Fibroblast of lung (primary cell): ENCODE data around the gene LSM14B. TPM values are rescaled to one million over a fixed set of nuclear protein-coding genes. Genes with fewer than 3 reads are reported as not detected.
A peak's percentile ranks its signal among the peaks of the same experiment; 100 is the strongest.

Source experiments
- DNase-seq, 2 donors: peaks; one replicate each; pipeline versions ENCODE4 v3.0.0 to v3.0.0-alpha.2; 2010; ENCODE audit warnings: low read depth in 2 of 2
- H2AFZ ChIP-seq: 2 replicates; pipeline ENCODE4 v1.5.1; 2012; ENCODE audit warnings: low read length, control low read depth, inconsistent platforms
- H3K27ac ChIP-seq: 2 replicates; pipeline ENCODE4 v1.5.1; 2011; ENCODE audit warnings: low read length, control low read depth; ENCODE audit not compliant: insufficient read depth
- H3K27me3 ChIP-seq: 2 replicates; pipeline ENCODE4 v1.5.1; 2011; ENCODE audit warnings: mild to moderate bottlenecking, low read length; ENCODE audit not compliant: control insufficient read depth, insufficient read depth
- H3K36me3 ChIP-seq: 2 replicates; pipeline ENCODE4 v1.5.1; 2011; ENCODE audit warnings: low read length; ENCODE audit not compliant: control insufficient read depth, insufficient read depth
- H3K4me1 ChIP-seq: 2 replicates; pipeline ENCODE4 v1.5.1; 2011; ENCODE audit warnings: low read length; ENCODE audit not compliant: control insufficient read depth, insufficient read depth; ENCODE audit errors: extremely low read depth
- H3K4me2 ChIP-seq: 2 replicates; pipeline ENCODE4 v1.5.1; 2011; ENCODE audit warnings: low read length, control low read depth; ENCODE audit not compliant: insufficient read depth; ENCODE audit errors: extremely low read depth
- H3K4me3 ChIP-seq, 4 experiments: fragments of 200-600 bp in 1 of 4; sonication (generic) in 1 of 4; replicated peaks in 1 of 4; 2 replicates each; pipeline ENCODE4 v1.5.1; 2011 to 2016; ENCODE audit warnings: low read length in 4 of 4, low read depth in 3 of 4, mild to moderate bottlenecking in 3 of 4, control low read depth in 2 of 4, inconsistent platforms in 1 of 4, mixed read lengths in 1 of 4; ENCODE audit not compliant: insufficient read depth in 1 of 4; ENCODE audit errors: control extremely low read depth in 1 of 4
- H3K79me2 ChIP-seq: 2 replicates; pipeline ENCODE4 v1.5.1; 2012; ENCODE audit warnings: mild to moderate bottlenecking, low read length, inconsistent platforms; ENCODE audit not compliant: control insufficient read depth, insufficient read depth
- H3K9ac ChIP-seq: 2 replicates; pipeline ENCODE4 v1.5.1; 2011; ENCODE audit warnings: mild to moderate bottlenecking, low read length, control low read depth; ENCODE audit not compliant: insufficient read depth
- H3K9me3 ChIP-seq: 2 replicates; pipeline ENCODE4 v1.5.1; 2012; ENCODE audit warnings: low read depth, low read length; ENCODE audit not compliant: control insufficient read depth, insufficient read depth
- H4K20me1 ChIP-seq: 2 replicates; pipeline ENCODE4 v1.5.1; 2011; ENCODE audit warnings: low read length; ENCODE audit not compliant: control insufficient read depth, insufficient read depth; ENCODE audit errors: extremely low read depth
- CTCF ChIP-seq, 2 donors: IDR thresholded peaks in 1 of 2; conservative IDR thresholded peaks in 1 of 2; 1 replicate in 1 of 2; 2 replicates in 1 of 2; pipeline ENCODE4 v1.5.1; 2011 to 2012; ENCODE audit warnings: low read length in 2 of 2, control low read depth in 1 of 2, inconsistent platforms in 1 of 2, low read depth in 1 of 2, mild to moderate bottlenecking in 1 of 2
- EZH2 ChIP-seq: IDR thresholded peaks from 2 replicates; pipeline ENCODE4 v1.5.1; 2012; ENCODE audit warnings: low read length, control low read depth, mild to moderate bottlenecking; ENCODE audit errors: missing control alignments
- polyA plus RNA-seq, 2 donors: library from polyadenylated mRNA; depleted of rRNA in 1 of 2; stranded (reverse) in 1 of 2; unstranded in 1 of 2; fragments of >200 nt; gene quantifications; 2 replicates each; pipeline ENCODE4 v1.2.1, GENCODE V29; 2011 to 2012; ENCODE audit warnings: missing spikeins in 1 of 2
- total RNA-seq: library from RNA; depleted of rRNA; stranded (reverse); fragments of >200 nt; gene quantifications from 2 replicates; pipeline ENCODE4 v1.2.1, GENCODE V29; 2014

The LSM14B gene
- total and polyA plus RNA-seq, 2 donors (not counting 1 experiment from before 2014, with no cell fraction given): 20.2 to 48.7 TPM

DNA sequence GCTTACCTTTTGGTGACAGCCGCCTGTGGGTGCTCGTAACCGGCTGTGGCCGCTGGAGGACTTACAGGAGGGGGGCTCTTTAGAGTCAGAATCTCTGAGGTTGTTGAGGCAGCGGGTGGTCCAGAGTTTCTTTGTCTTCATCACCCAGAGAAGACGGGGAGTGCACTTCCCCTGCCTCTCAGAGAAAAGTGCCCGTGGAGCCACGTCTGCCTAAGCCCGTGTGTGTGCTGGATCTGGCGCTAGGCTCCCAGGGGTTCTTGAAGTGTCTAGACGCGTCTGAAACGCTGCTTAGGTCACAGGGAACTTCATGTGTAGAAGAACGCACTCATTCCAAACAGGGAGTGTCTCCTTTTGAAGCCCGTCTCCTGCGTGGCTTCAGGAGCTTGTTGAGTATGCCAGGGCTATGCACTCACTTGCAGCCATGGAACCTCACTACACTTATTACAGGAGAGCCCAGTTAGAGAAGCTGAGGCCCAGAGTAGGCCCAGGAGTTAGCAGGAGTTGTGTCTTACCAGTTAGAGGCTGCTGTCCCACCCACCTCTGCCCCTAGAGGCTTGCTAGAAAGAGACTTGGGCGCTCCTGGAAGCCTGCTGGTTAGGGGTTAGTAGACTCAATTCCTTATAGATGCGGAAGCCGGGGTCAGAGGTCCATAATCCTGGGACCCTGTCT is 1.3 kb downstream of the LSM14B start:
- H3K4me2 ChIP-seq: peak overlapping the region; percentile 64
- H3K27ac ChIP-seq: peak overlapping the region; percentile 37
- no peaks in the 10 kb centered on the region for H3K9me3 ChIP-seq
- H3K36me3 ChIP-seq: peaks cover 19% of the 10 kb centered on the region
- H3K9ac ChIP-seq: peak overlapping the region; percentile 43
- H3K79me2 ChIP-seq: peaks cover 23% of the 10 kb centered on the region
- TF ChIP-seq EZH2 (no peak), CTCF (conservative IDR thresholded peaks at IDR 0.05 in 1 of 2, IDR thresholded peaks at IDR 0.05 in 1 of 2; ENCODE audit: low read depth in 1 of 2, low read length in 2 of 2) (peak; percentile 8 to 29)
- H3K4me3 ChIP-seq: peak overlapping the region; percentile 52 to 77 (median 63)
- DNase-seq: peak; percentile 33 to 65
- H3K27me3 ChIP-seq: peaks cover 6% of the 10 kb centered on the region
- H2AFZ ChIP-seq: no peak overlapping the region
- no peaks in the 10 kb centered on the region for H3K4me1 ChIP-seq
- H4K20me1 ChIP-seq: no peaks in the 10 kb centered on the region

DNA sequence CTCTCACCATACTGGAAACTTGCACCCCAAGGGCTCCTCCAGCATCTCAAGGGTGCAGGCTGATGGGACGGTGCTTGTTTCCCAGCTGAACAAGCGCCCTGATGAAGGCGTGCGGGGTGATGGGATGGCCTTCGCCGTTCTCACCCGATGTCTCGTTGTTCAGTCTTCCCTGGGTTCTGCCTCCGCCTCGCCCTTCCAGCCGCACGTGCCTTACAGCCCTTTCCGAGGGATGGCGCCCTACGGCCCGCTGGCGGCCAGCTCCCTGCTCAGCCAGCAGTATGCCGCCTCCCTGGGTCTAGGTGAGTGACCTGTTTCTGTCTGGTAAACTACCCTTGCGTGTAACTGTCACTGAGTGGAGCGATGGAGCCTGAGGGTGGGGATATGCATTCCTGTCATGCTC is 3.9 kb downstream of the LSM14B start:
- no peaks in the 10 kb centered on the region for H3K4me1 ChIP-seq
- DNase-seq: no peak
- H3K27me3 ChIP-seq: no peaks in the 10 kb centered on the region
- H3K4me2 ChIP-seq: no peak overlapping the region
- no peaks in the 10 kb centered on the region for H4K20me1 ChIP-seq
- H2AFZ ChIP-seq: no peak overlapping the region
- no peak overlapping the region for H3K27ac ChIP-seq
- H3K36me3 ChIP-seq: peaks cover 25% of the 10 kb centered on the region
- TF ChIP-seq CTCF (conservative IDR thresholded peaks at IDR 0.05 in 1 of 2, IDR thresholded peaks at IDR 0.05 in 1 of 2; ENCODE audit: low read depth in 1 of 2, low read length in 2 of 2): no peak
- TF ChIP-seq EZH2: no peak
- H3K9ac ChIP-seq: no peak overlapping the region
- H3K79me2 ChIP-seq: peaks cover 23% of the 10 kb centered on the region
- no peak overlapping the region for H3K4me3 ChIP-seq
- H3K9me3 ChIP-seq: no peaks in the 10 kb centered on the region

DNA sequence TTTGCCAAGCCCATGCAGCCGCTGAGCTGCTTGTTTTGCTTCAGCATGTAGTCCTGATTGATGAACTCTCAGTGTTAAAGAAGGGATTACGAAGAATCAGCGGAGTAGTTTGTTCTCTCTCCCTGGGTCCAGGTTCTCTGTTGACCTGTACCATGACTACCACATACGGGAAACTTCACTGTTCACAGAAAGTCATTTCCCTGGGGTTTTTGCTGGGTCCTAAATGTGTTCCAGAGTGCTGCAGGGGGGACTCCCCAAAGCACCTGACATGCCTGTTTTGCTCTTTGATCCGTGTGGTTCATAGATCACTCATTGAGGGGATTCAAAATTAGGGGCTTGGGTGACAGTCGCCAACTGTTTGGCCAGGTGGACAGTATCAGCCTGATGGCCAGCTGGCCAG is 5.5 kb downstream of the LSM14B start:
- Histone ChIP-seq H3K9ac (no peak overlapping the region), H3K4me1 (no peaks in the 10 kb centered on the region), H2AFZ (no peak overlapping the region), H3K79me2 (peaks cover 23% of the 10 kb centered on the region), H3K4me3 (no peak overlapping the region), H3K27me3 (no peaks in the 10 kb centered on the region), H3K27ac (no peak overlapping the region), H3K4me2 (no peak overlapping the region), H3K9me3 (no peaks in the 10 kb centered on the region), H4K20me1 (no peaks in the 10 kb centered on the region), H3K36me3 (peaks cover 34% of the 10 kb centered on the region)
- DNase-seq: no peak
- TF ChIP-seq CTCF (conservative IDR thresholded peaks at IDR 0.05 in 1 of 2, IDR thresholded peaks at IDR 0.05 in 1 of 2; ENCODE audit: low read depth in 1 of 2, low read length in 2 of 2) (no peak), EZH2 (no peak)
